LNCAP (cell line): Measurements from ENCODE around the gene TMEM181.

ENCODE experiments used
- TF ChIP-seq, protein P1 (sequence below): fragments of 450-650 bp; IDR thresholded peaks from 2 replicates; pipeline ENCODE4 v1.5.1; 2017; ENCODE audit warnings: mild to moderate bottlenecking

TMEM181 gene

DNA sequence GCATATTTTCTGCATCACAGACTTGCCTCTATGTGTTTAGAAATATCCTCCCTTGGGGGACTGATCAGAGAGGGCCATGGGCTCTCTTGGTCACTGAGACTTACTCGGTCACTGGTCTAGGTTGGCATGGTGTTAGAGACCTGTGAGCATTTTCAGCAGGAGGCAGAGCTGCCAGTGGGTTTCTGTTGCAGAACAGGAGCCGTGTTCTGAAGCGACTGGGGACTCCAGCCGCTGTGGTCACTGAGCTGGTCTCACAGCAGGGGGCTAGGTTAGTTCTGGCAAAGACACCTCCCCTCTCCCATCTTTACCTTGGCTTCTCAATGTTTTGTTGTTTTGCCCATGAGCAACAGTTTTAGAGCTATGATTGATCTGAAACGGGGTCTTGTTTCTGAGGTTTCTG is 8.7 kb downstream of the TMEM181 start:
- TF ChIP-seq, protein P1, sequence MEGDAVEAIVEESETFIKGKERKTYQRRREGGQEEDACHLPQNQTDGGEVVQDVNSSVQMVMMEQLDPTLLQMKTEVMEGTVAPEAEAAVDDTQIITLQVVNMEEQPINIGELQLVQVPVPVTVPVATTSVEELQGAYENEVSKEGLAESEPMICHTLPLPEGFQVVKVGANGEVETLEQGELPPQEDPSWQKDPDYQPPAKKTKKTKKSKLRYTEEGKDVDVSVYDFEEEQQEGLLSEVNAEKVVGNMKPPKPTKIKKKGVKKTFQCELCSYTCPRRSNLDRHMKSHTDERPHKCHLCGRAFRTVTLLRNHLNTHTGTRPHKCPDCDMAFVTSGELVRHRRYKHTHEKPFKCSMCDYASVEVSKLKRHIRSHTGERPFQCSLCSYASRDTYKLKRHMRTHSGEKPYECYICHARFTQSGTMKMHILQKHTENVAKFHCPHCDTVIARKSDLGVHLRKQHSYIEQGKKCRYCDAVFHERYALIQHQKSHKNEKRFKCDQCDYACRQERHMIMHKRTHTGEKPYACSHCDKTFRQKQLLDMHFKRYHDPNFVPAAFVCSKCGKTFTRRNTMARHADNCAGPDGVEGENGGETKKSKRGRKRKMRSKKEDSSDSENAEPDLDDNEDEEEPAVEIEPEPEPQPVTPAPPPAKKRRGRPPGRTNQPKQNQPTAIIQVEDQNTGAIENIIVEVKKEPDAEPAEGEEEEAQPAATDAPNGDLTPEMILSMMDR: no peak

DNA sequence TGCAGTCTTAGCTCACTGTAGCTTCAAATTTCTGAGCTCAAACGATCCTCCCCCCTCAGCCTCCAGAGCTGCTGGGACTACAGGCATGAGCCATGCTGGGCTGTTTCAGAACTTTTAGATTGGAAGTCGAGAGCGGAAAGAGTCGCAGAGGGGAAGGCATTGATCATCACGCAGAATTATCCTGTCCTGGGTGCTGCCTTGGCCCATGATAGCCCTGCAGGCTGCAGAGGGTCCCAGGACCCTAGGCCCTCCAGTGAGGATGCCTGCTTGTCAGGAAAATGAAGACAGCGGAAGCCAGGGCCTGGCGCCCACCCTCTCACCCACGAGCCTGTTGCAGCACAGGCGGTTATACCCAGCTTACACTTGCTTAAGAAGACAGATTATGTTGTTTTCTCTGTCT is 9.1 kb downstream of the TMEM181 start:
- TF ChIP-seq, protein P1: no peak

DNA sequence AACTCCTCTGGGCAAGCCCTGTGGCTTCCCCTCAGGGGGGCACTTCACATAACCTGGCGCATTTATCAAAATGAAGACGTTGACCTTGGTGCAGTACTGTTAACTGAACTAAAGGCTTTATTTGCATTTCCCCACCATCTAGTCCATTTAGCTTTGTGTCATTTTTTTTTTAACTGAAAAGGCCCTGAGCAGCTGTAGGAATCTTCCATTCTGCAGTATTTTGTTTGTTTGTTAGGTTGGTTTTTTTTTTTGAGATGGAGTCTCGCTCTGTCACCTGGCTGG is 10.7 kb downstream of the TMEM181 start:
- TF ChIP-seq, protein P1: no peak

DNA sequence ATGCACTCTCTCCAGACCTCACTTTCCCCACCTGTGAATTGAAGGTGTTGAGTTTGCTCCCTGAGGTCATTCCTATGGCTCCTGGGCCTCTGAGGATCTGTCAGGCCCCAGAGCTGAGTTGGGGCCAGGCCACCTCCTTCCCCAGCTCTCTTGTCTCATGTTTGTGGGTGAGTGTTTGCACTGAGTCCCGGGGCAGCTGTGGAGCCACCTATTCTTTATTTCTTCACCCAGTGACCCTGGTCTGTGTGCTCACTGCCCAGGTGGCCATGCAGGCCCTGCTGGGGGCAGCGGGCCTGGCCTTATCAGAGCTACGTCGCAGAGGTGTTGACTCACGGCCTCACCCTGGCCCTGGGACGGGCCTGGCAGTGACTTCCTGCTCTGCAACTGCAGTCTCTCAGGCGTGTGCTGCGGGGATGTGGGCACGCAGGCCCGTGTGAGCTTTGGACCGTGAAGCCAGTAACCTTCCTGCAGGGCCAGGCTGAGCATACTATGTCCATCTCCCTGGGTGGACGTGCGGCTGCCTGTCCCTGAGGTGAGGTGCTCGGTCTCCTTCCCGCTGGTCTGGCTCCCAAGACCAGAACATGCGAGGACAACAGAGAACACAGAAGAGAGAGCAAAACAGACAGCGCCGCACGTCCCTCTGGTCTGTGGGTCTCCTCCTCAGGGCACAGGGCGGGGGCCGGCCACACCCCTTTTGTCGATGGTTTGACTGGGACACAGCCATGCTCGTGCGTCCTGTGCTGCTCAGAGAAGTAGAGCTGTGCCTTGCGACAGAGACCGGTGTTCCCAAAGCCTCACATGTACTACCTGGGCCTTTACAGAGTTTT is 12.1 kb downstream of the TMEM181 start:
- TF ChIP-seq, protein P1: no peak

DNA sequence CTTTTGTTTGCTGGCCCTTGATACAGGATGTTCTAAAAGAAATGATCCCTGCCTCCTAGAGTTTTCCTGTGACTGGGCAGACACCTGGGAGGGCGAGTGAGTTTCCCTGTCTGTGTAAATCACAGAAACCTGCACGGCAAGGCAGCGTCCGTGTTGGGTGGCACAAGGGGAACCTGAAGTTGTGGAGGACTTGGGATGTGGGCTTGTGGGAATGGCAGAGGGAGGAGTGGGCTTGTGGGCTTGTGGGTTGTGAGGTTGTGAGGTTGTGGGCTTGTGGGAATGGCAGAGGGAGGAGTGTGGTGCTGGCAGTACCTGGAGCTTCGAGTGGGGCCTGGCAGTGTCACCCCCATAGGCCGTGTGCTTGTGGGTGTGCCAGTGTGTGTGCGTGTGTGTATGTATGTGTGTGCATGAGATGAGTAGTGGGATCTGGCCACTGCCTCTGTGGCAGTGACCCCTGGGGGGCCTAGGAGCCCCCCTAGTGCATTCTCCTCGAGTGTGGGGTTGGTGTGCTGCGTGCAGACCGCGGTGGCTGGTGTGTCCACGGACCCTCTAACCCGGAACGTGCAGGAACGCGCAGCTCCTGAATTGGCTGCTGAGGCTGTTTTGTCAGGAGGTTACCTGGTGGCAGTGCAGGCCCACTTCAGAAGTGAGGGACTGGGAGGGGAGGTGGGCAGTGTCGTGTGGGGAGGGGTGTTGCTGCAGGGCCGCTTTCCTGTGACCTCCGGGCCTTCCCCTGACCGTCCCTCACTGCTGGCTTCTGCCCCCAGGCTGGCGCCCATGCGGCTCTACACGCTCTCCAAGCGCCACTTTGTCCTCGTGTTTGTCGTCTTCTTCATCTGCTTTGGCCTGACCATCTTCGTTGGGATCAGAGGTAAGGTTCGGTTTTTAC is 13.0 kb downstream of the TMEM181 start:
- TF ChIP-seq, protein P1: no peak

DNA sequence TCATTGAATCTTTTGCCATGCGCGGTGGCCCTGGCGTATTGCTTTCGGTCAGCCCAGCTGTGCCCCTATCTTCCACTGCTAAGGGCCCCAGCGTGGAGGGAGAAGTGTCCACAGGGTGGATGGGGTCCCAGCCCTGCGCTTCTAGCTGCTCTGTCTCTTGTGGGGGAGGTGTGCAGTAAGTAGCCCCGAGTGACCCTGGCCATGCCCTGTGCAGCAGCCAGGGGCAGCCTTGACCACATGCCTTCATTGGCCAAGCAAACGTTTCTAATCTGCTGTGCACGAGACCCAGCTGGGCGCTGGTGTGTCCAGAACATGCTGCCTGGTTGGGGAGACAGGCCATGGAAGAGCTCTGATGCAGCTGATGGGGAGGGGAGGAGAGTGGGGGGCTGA is 13.6 kb downstream of the TMEM181 start:
- TF ChIP-seq, protein P1: no peak

DNA sequence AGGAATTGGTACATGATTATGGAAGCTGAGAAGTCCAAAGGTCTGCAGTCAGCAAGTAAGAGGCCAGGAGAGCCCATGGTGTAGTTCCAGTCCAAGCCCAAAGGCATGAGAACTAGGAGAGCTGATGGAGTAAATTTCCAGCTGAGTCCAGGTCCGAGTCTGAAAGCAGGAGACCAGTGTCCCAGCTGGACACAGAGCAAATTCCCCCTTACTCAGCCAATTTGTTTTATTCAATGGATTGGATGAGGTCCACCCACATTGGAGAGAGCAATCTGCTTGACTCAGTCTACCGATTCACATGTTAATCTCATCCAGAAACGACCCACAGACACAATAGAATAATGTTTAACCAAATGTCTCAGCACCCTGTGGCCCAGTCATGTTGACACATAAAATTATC is 14.9 kb downstream of the TMEM181 start:
- TF ChIP-seq, protein P1: no peak
